Measurements from ENCODE around the gene RTN1. TPM values are rescaled to one million over a fixed set of nuclear protein-coding genes. Genes with fewer than 3 reads are reported as not detected.

The RTN1 gene
- total and polyA plus RNA-seq, 10 of the 15 experiments (the other 5 are each of a cell fraction or from before 2014, with no cell fraction given) = 0.03 to 0.55 (median 0.13) TPM; not detected in 4

GRCh38 chr14:59739794-59740193 is 130.8 kb downstream of the RTN1 start (continued):
- TF ChIP-seq CUX1 (IDR thresholded peaks at IDR 0.05; ENCODE audit: insufficient replicate concordance, low read depth, low read length) = no peak

- Histone ChIP-seq H2AFZ (ENCODE audit: control insufficient read depth, low read depth, low read length) (no peak overlapping the region), H3K79me2 (ENCODE audit: control insufficient read depth, insufficient read depth, low read length) (no peaks in the 10 kb centered on the region), H3K36me3 (ENCODE audit: control insufficient read depth in 2 of 2, insufficient read depth in 2 of 2, low read length in 1 of 2) (no peaks in the 10 kb centered on the region), H3K9ac (ENCODE audit: control insufficient read depth, insufficient read depth, low read length) (no peak overlapping the region), H3K4me1 (ENCODE audit: control insufficient read depth, insufficient read depth, low read length) (no peaks in the 10 kb centered on the region), H3K9me3 (replicated peaks; ENCODE audit: control insufficient read depth, insufficient read depth, low read length) (no peaks in the 10 kb centered on the region), H3K4me2 (ENCODE audit: control insufficient read depth, insufficient read depth) (no peak overlapping the region), H3K27me3 (replicated peaks in 1 of 2; ENCODE audit: control insufficient read depth in 2 of 2, insufficient read depth in 2 of 2, low read length in 1 of 2) (no peaks in the 10 kb centered on the region), H4K20me1 (ENCODE audit: control insufficient read depth, insufficient read depth) (no peaks in the 10 kb centered on the region), H3K27ac (ENCODE audit: control insufficient read depth, insufficient read depth) (no peak overlapping the region), H3K4me3 (no peak overlapping the region)
- WGBS (ENCODE audit: insufficient coverage, insufficient replicate concordance, low lambda C conversion rate, missing lambda C conversion rate) = 0% methylated on average over 3 of the region's 3 CpGs
- ATAC-seq = no peak
- FAIRE-seq = no peak
- DNase-seq (ENCODE audit: low read depth, low spot score) = no peak
- no TSS peak for BruUV-seq (replicated peaks)
- ChIA-PET SMC1A (ENCODE audit: uncharacterized antibody, unreplicated experiment) (interaction anchor here (0.6 kb wide), 1 partner anchor 68 kb away, joined by 4 read pairs; no protein-coding TSS in a partner anchor), CTCF (no interaction called here), RAD21 (ENCODE audit: unreplicated experiment) (interaction anchor here (0.6 kb wide), 1 partner anchor 242 kb away, joined by 4 read pairs; no protein-coding TSS in a partner anchor), POLR2A (interaction anchor here (0.7 kb wide), 1 partner anchor 194 kb away, joined by 6 read pairs; no protein-coding TSS in a partner anchor)
- in situ Hi-C loops (cut with MboI) = no loop called here
- intact Hi-C loops (cut with micrococcal nuclease; ENCODE audit: unreplicated experiment) = no loop called here
- TF ChIP-seq CBX5 (IDR thresholded peaks at IDR 0.05; ENCODE audit: low read depth) (no peak), TBL1XR1 (IDR thresholded peaks at IDR 0.05; ENCODE audit: low read depth, low read length) (no peak), JUNB (IDR thresholded peaks at IDR 0.05) (no peak), DPF2 (IDR thresholded peaks at IDR 0.05) (no peak), RELA (IDR thresholded peaks at IDR 0.05; ENCODE audit: borderline replicate concordance, partially characterized antibody) (no peak), MEF2B (IDR thresholded peaks at IDR 0.05; ENCODE audit: partially characterized antibody, poor library complexity, severe bottlenecking) (no peak), SPI1 (IDR thresholded peaks at IDR 0.05; ENCODE audit: borderline replicate concordance, insufficient read depth, low read depth, low read length) (no peak), MYC (IDR thresholded peaks at IDR 0.05; ENCODE audit: insufficient read depth, insufficient read length, insufficient replicate concordance, low read length, severe bottlenecking) (no peak), MTA3 (IDR thresholded peaks at IDR 0.05; ENCODE audit: borderline replicate concordance, low read length) (no peak), REST (IDR thresholded peaks at IDR 0.05; ENCODE audit: low read depth, low read length) (no peak), RFX5 (IDR thresholded peaks at IDR 0.05; ENCODE audit: low read depth, low read length) (no peak), SREBF1 (IDR thresholded peaks at IDR 0.05; ENCODE audit: low read length) (no peak), RB1 (IDR thresholded peaks at IDR 0.05; ENCODE audit: borderline replicate concordance) (no peak), RBBP5 (conservative IDR thresholded peaks at IDR 0.05) (no peak), MYB (IDR thresholded peaks at IDR 0.05; ENCODE audit: borderline replicate concordance, low read depth, low read length) (no peak)
Measured at GRCh38 chr14:59728304-59728703, 142.3 kb downstream of the RTN1 start.
